Measurements from ENCODE around the gene LONP1.
"Not testable (repeated sequence)": the region's sequence is repeated elsewhere in the genome, so short reads cannot be mapped to it uniquely, and the experiment has no call there.

GRCh38 chr19:5702053-5702410 lies 17.9 kb downstream of the LONP1 start:
- not testable (repeated sequence) for TF ChIP-seq ZNF274 (IDR thresholded peaks at IDR 0.05; ENCODE audit: low read depth, low read length); EGR1 (IDR thresholded peaks at IDR 0.05; ENCODE audit: low read depth); POLR2AphosphoS5 (IDR thresholded peaks at IDR 0.05; ENCODE audit: low read depth, low read length); MAX (IDR thresholded peaks at IDR 0.05); ELF1 (IDR thresholded peaks at IDR 0.05; ENCODE audit: borderline replicate concordance, low read depth); SIN3A (IDR thresholded peaks at IDR 0.05; ENCODE audit: low read depth)
- TF ChIP-seq, protein P1, sequence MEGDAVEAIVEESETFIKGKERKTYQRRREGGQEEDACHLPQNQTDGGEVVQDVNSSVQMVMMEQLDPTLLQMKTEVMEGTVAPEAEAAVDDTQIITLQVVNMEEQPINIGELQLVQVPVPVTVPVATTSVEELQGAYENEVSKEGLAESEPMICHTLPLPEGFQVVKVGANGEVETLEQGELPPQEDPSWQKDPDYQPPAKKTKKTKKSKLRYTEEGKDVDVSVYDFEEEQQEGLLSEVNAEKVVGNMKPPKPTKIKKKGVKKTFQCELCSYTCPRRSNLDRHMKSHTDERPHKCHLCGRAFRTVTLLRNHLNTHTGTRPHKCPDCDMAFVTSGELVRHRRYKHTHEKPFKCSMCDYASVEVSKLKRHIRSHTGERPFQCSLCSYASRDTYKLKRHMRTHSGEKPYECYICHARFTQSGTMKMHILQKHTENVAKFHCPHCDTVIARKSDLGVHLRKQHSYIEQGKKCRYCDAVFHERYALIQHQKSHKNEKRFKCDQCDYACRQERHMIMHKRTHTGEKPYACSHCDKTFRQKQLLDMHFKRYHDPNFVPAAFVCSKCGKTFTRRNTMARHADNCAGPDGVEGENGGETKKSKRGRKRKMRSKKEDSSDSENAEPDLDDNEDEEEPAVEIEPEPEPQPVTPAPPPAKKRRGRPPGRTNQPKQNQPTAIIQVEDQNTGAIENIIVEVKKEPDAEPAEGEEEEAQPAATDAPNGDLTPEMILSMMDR (IDR thresholded peaks at IDR 0.05 in 2 of 3, conservative IDR thresholded peaks at IDR 0.05 in 1 of 3; ENCODE audit: borderline replicate concordance in 1 of 3, insufficient read depth in 1 of 3, low read depth in 2 of 3, low read length in 2 of 3) = not testable (repeated sequence)
